Natural killer cell (primary cell): ENCODE measurements around the gene MAPRE3. TPM values are rescaled to one million over a fixed set of nuclear protein-coding genes. Genes with fewer than 3 reads are reported as not detected.

Source experiments
- ATAC-seq, 3 donors: fragments of 150-1000 bp in 2 of 3; fragments of 200-7000 bp in 1 of 3; cut with Tn5 transposase; 1 replicate in 1 of 3; 2 replicates in 2 of 3; pipeline ENCODE4 v1.10.0; 2021; ENCODE audit warnings: mild to moderate bottlenecking in 2 of 3, moderate library complexity in 2 of 3
- DNase-seq, 2 donors: peaks; one replicate each; pipeline versions ENCODE4 v3.0.0 to v3.0.0-alpha.2; 2013 to 2021; ENCODE audit warnings: mixed read lengths in 1 of 2
- H3K27ac ChIP-seq: one replicate; pipeline ENCODE4 v1.5.1; 2013; ENCODE audit warnings: mild to moderate bottlenecking, low read length
- H3K27me3 ChIP-seq: one replicate; pipeline ENCODE4 v1.6.1; 2013; ENCODE audit warnings: low read length; ENCODE audit not compliant: control insufficient read depth, insufficient read depth
- H3K36me3 ChIP-seq: one replicate; pipeline ENCODE4 v1.6.1; 2013; ENCODE audit warnings: low read length; ENCODE audit not compliant: control insufficient read depth, insufficient read depth
- H3K4me1 ChIP-seq: one replicate; pipeline ENCODE4 v1.6.1; 2013; ENCODE audit warnings: low read length; ENCODE audit not compliant: control insufficient read depth, insufficient read depth
- H3K4me3 ChIP-seq: one replicate; pipeline ENCODE4 v1.5.1; 2013; ENCODE audit warnings: low read length
- H3K9me3 ChIP-seq: one replicate; pipeline ENCODE4 v1.6.1; 2013; ENCODE audit warnings: low read length; ENCODE audit not compliant: control insufficient read depth, insufficient read depth
- H3K27ac Mint-ChIP-seq, 2 donors: one replicate each; pipeline ENCODE4 v1.8.0; 2022; ENCODE audit warnings: mild to moderate bottlenecking in 2 of 2, mixed read lengths in 2 of 2, moderate library complexity in 1 of 2
- H3K27me3 Mint-ChIP-seq, 2 donors: one replicate each; pipeline ENCODE4 v1.8.0; 2022; ENCODE audit warnings: low read depth in 2 of 2, mixed read lengths in 2 of 2
- H3K36me3 Mint-ChIP-seq: one replicate; pipeline ENCODE4 v1.8.0; 2022; ENCODE audit warnings: mixed read lengths
- H3K4me1 Mint-ChIP-seq, 2 donors: one replicate each; pipeline ENCODE4 v1.8.0; 2022; ENCODE audit warnings: mixed read lengths in 2 of 2
- H3K4me3 Mint-ChIP-seq: one replicate; pipeline ENCODE4 v1.8.0; 2022; ENCODE audit warnings: mild to moderate bottlenecking, moderate library complexity, mixed read lengths
- H3K9me3 Mint-ChIP-seq, 2 donors: one replicate each; pipeline ENCODE4 v1.8.0; 2022; ENCODE audit warnings: mixed read lengths in 2 of 2
- CTCF ChIP-seq: fragments of 200-600 bp; IDR thresholded peaks from one replicate; pipeline ENCODE4 v1.8.0; 2022; ENCODE audit warnings: antibody characterized with exemption
- WGBS: methylation state at CpG from one replicate; pipeline ENCODE4 v1.1.7; 2013; ENCODE audit warnings: missing lambda C conversion rate; ENCODE audit not compliant: insufficient coverage; 5-methylcytosine and 5-hydroxymethylcytosine counted together
- intact Hi-C: fragments of 100-400 bp; cut with micrococcal nuclease; formaldehyde crosslinking; loops from one replicate; pipeline ENCODE4 v1.14.2; 2022
- total RNA-seq, 4 donors: library from RNA; stranded (reverse); fragments of 120-200 nt in 1 of 4; gene quantifications; one replicate each; pipeline versions ENCODE4 v1.2.3 to v1.2.4, GENCODE V29; 2013 to 2022

The MAPRE3 gene
- total RNA-seq, 3 donors from 2014 or later (not counting 1 experiment from before 2014, with no cell fraction given): 3.9 to 5.0 (median 4.2) TPM

GRCh38 chr2:27071990-27072830 lies 101.8 kb downstream of the MAPRE3 start:
- no peaks in the 10 kb centered on the region for H3K27me3 Mint-ChIP-seq
- peaks cover 49 to 76% of the 10 kb centered on the region in 2 donors for H3K4me1 Mint-ChIP-seq
- ATAC-seq: peak in 2 of 3 donors; percentile 11 to 13

GRCh38 chr2:27072920-27073319 lies 102.5 kb downstream of the MAPRE3 start:
- H3K4me3 Mint-ChIP-seq: peak overlapping the region; percentile 78
- ATAC-seq (no peak), DNase-seq (no peak)
- Histone ChIP-seq H3K4me3 (no peak overlapping the region), H3K27ac (no peak overlapping the region), H3K27me3 (no peaks in the 10 kb centered on the region), H3K4me1 (peaks cover 49% of the 10 kb centered on the region), H3K36me3 (peaks cover 19% of the 10 kb centered on the region), H3K9me3 (no peaks in the 10 kb centered on the region)
- no peaks in the 10 kb centered on the region for H3K9me3 Mint-ChIP-seq
- no peaks in the 10 kb centered on the region for H3K36me3 Mint-ChIP-seq
- intact Hi-C loops: no loop called here
- no peak for TF ChIP-seq CTCF
- H3K27me3 Mint-ChIP-seq: no peaks in the 10 kb centered on the region
- WGBS: 100% methylated on average over 3 of the region's 5 CpGs
- peaks cover 49 to 74% of the 10 kb centered on the region in 2 donors for H3K4me1 Mint-ChIP-seq
- peak overlapping the region; percentile 64 to 90 for H3K27ac Mint-ChIP-seq

More at GRCh38 chr2:27071990-27072830, 101.8 kb downstream of the MAPRE3 start:
- Histone ChIP-seq H3K27ac (peak overlapping the region; percentile 58), H3K4me1 (peaks cover 49% of the 10 kb centered on the region), H3K36me3 (peaks cover 20% of the 10 kb centered on the region), H3K9me3 (no peaks in the 10 kb centered on the region), H3K4me3 (peak overlapping the region; percentile 55), H3K27me3 (no peaks in the 10 kb centered on the region)
- Mint-ChIP-seq H3K4me3 (peak overlapping the region; percentile 78), H3K36me3 (no peaks in the 10 kb centered on the region), H3K9me3 (no peaks in the 10 kb centered on the region), H3K27ac (peak overlapping the region; percentile 64 to 90)
- no peak for TF ChIP-seq CTCF
- DNase-seq: peak in 1 of 2 donors; percentile 56
- intact Hi-C loops: loop anchor here (1.0 kb wide), 3 partner anchors 9 to 21 kb away; partner anchors contain the start of genes AGBL5 and KHK
- 12% methylated on average over 33 of the region's 34 CpGs for WGBS

- 80% methylated on average over 2 of the region's 2 CpGs for WGBS
These were observed 103.3 kb downstream of the MAPRE3 start for GRCh38 chr2:27073782-27074181.

More at GRCh38 chr2:27073782-27074181, 103.3 kb downstream of the MAPRE3 start:
- peak overlapping the region; percentile 56 to 86 for H3K27ac Mint-ChIP-seq
- no peak for TF ChIP-seq CTCF
- peaks cover 48 to 68% of the 10 kb centered on the region in 2 donors for H3K4me1 Mint-ChIP-seq
- no peak overlapping the region for H3K4me3 ChIP-seq
- H3K27me3 ChIP-seq: no peaks in the 10 kb centered on the region
- no peaks in the 10 kb centered on the region for H3K9me3 Mint-ChIP-seq
- H3K9me3 ChIP-seq: no peaks in the 10 kb centered on the region
- H3K4me3 Mint-ChIP-seq: no peak overlapping the region
- H3K27me3 Mint-ChIP-seq: no peaks in the 10 kb centered on the region
- no peak overlapping the region for H3K27ac ChIP-seq
- no peak for DNase-seq
- intact Hi-C loops: no loop called here
- H3K36me3 Mint-ChIP-seq: no peaks in the 10 kb centered on the region
- H3K4me1 ChIP-seq: peaks cover 49% of the 10 kb centered on the region
- peaks cover 12% of the 10 kb centered on the region for H3K36me3 ChIP-seq
- no peak for ATAC-seq
